Thoracic aorta (tissue), 2 donors: ENCODE data around the gene LRRC4B. TPM values are rescaled to one million over a fixed set of nuclear protein-coding genes. Genes with fewer than 3 reads are reported as not detected.

Source experiments
- ATAC-seq: fragments of 150-250 bp; one replicate; pipeline ENCODE4 v1.8.0; 2017; ENCODE audit warnings: low read depth; ENCODE audit not compliant: insufficient number of reproducible peaks, low FRiP score
- DNase-seq: peaks from one replicate; pipeline ENCODE4 v3.0.0-alpha.2; 2020; ENCODE audit warnings: low spot score
- H3K27ac ChIP-seq, 2 donors: fragments of 200-600 bp; sonication (generic); 1 replicate in 1 of 2; 2 replicates in 1 of 2; pipeline ENCODE4 v1.5.1; 2016; ENCODE audit warnings: mild to moderate bottlenecking in 2 of 2, moderate library complexity in 2 of 2
- H3K27me3 ChIP-seq: fragments of 200-600 bp; sonication (generic); replicated peaks from 2 replicates; pipeline ENCODE4 v1.6.0; 2016; ENCODE audit warnings: mild to moderate bottlenecking; ENCODE audit not compliant: insufficient read depth
- H3K36me3 ChIP-seq: fragments of 200-600 bp; sonication (generic); one replicate; pipeline ENCODE4 v1.5.1; 2016
- H3K4me1 ChIP-seq, 2 donors: fragments of 200-600 bp; sonication (generic); 1 replicate in 1 of 2; 2 replicates in 1 of 2; pipeline versions ENCODE4 v1.5.1 to v1.6.0; 2016; ENCODE audit warnings: low read depth in 2 of 2, mild to moderate bottlenecking in 1 of 2; ENCODE audit not compliant: control insufficient read depth in 1 of 2
- H3K4me3 ChIP-seq: fragments of 200-600 bp; sonication (generic); 2 replicates; pipeline ENCODE4 v1.5.1; 2016; ENCODE audit warnings: mild to moderate bottlenecking
- H3K9me3 ChIP-seq: fragments of 200-600 bp; sonication (generic); 2 replicates; pipeline ENCODE4 v1.5.1; 2016
- total RNA-seq, 2 donors: library from RNA; depleted of rRNA; stranded (reverse); fragments of >200 nt; gene quantifications; one replicate each; pipeline versions ENCODE4 v1.1.0 to v1.2.3, GENCODE V29; 2016
- TF ChIP-seq, protein P1 (sequence below): fragments of 200-600 bp; sonication (generic); IDR thresholded peaks from one replicate; pipeline ENCODE4 v1.5.1; 2019; ENCODE audit warnings: antibody characterized with exemption

LRRC4B gene
- total RNA-seq, 2 donors from 2014 or later, result 5.3 to 13.7 TPM

DNA sequence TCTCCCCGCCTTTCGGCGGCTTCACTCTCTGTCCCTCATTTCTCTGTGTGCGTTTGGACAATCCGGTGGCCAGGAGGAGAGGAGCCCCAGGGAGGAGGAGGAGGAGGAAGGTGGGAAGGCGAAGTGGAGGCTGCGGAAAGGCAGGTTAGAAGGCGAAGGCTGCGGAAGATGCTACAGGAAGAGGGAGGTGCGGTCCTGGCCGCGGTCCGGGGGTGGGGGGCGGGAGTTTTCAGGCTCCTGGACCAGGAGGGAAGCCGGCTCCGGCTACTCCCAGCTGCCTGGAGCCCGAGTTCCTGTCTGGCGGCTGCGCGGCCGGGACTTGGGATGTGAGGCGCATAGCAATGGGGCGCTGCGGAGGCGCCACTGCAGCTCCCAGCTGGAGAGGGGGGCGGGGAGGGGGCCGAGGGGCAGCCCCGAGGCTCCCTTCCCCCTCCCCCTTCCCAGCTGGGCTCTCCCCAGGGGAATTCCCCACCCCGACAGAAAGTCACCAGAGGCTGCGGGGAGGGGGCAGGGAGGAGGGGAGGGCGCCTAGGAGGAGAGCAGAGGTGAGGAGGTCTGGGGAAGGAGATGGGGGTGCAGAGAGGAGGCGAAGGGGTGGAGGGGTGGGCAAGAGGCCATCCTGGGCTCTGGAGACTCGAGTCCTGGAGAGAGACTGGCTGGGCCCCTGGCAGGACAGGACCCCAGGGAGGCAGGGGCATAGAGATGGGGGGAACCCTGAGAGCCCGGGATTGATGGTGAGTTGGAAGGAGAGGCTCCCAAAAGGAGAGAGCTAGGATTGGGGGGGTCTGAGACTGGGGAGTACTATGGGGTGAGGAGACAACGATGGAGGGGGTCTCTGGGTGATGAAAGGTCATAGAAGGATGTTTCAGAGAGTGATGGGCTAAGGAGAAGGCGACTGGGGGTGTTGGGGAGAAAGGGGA is 2.0 kb downstream of the LRRC4B start:
- no peak overlapping the region for H3K27ac ChIP-seq
- no peaks in the 10 kb centered on the region for H3K36me3 ChIP-seq
- no peaks in the 10 kb centered on the region for H3K4me1 ChIP-seq
- H3K27me3 ChIP-seq, result no peaks in the 10 kb centered on the region
- ATAC-seq (no peak), DNase-seq (no peak)
- TF ChIP-seq, protein P1, sequence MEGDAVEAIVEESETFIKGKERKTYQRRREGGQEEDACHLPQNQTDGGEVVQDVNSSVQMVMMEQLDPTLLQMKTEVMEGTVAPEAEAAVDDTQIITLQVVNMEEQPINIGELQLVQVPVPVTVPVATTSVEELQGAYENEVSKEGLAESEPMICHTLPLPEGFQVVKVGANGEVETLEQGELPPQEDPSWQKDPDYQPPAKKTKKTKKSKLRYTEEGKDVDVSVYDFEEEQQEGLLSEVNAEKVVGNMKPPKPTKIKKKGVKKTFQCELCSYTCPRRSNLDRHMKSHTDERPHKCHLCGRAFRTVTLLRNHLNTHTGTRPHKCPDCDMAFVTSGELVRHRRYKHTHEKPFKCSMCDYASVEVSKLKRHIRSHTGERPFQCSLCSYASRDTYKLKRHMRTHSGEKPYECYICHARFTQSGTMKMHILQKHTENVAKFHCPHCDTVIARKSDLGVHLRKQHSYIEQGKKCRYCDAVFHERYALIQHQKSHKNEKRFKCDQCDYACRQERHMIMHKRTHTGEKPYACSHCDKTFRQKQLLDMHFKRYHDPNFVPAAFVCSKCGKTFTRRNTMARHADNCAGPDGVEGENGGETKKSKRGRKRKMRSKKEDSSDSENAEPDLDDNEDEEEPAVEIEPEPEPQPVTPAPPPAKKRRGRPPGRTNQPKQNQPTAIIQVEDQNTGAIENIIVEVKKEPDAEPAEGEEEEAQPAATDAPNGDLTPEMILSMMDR, result no peak
- H3K9me3 ChIP-seq, result no peaks in the 10 kb centered on the region
- H3K4me3 ChIP-seq, result no peak overlapping the region

DNA sequence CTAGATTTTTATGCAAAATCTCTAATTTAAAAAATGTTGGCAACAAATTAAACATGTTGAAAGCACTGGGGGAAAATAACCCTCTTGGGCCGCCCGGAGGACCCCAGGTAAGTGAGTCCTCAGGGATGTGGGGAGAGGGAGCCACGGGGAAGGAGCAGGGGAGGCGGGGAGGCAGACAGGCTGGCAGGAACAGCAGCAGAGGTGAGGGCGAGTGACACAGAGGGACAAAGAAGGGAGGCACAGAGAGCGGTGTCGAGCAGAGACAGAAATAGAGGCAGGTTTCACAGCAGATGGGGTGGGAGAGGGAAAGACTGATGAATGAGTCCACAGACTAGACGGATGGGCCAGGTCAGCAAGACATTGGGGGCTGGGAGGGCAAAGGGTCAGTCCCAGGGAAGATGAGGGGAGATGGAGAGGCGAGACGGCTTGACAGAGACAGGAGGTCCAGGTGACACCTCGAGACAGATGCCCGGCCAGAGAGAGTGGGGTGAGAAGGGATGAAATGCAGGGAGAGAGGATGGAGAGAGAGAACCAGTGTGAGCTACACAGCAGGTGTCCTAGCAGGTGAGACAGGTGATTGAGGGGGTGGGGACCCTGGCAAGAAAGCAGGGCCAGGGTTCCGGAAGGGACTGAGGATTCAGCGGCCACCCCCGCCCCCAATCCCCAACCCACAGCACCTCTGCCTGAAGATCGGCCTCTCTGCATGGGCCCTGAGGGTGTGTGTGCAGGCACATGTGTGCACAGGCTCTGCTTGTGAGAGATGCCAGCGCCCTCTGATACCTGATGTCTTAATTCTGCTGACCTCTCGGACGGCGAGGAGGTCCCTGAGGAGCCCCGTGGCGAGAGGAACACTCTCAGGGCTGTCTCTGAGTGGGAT is 3.8 kb downstream of the LRRC4B start:
- no peak overlapping the region for H3K27ac ChIP-seq
- no peaks in the 10 kb centered on the region for H3K9me3 ChIP-seq
- H3K27me3 ChIP-seq, result no peaks in the 10 kb centered on the region
- no peaks in the 10 kb centered on the region for H3K4me1 ChIP-seq
- no peak overlapping the region for H3K4me3 ChIP-seq
- TF ChIP-seq, protein P1, result no peak
- ATAC-seq, result no peak
- no peak for DNase-seq
- H3K36me3 ChIP-seq, result no peaks in the 10 kb centered on the region

DNA sequence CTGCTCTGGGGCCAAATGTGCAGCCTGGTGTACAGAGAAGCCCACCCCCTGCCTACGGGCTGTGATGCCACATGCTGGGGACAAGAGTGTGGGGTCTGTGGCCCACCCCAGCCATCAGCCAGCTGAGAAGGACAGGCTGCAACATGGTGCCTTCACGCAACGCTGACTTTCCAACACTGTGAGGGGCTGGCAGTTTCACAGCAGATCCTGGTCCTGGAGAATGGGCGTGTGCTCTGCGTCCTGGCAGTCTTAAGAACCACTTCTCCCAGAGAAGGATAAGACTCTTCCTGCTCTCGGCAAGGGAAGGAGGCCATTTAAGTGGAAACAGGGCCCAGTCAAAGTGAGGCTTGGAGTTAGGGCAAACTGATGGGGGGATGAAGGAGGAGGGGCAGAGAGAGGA is 4.6 kb downstream of the LRRC4B start:
- Histone ChIP-seq H3K27ac (no peak overlapping the region), H3K36me3 (no peaks in the 10 kb centered on the region), H3K9me3 (no peaks in the 10 kb centered on the region), H3K4me1 (no peaks in the 10 kb centered on the region), H3K4me3 (no peak overlapping the region), H3K27me3 (no peaks in the 10 kb centered on the region)
- ATAC-seq (no peak), DNase-seq (no peak)
- TF ChIP-seq, protein P1, result no peak

DNA sequence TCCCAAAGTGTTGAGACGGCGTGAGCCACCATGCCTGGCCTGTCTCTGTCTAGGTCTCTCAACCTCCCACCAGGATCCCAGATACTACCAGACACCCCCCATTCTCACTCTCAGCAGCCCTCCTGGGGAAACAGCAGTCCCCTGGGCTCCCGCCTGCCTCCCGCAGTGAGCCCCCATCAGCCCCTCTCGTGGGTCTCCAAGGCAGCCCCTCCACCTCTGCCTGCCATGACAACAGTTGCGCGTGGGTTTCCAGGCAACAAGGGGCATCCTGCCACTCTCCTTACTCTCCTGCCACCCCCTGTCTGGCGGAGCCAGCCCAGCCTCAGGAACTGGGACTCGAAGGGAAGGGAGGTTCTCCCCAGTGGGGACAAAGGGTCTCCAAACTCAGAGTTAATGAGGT is 5.2 kb downstream of the LRRC4B start:
- ATAC-seq, result no peak
- H3K27me3 ChIP-seq, result no peaks in the 10 kb centered on the region

More for the DNA sequence above, 5.2 kb downstream of the LRRC4B start:
- Histone ChIP-seq H3K27ac (no peak overlapping the region), H3K4me1 (no peaks in the 10 kb centered on the region), H3K9me3 (no peaks in the 10 kb centered on the region), H3K4me3 (no peak overlapping the region), H3K36me3 (no peaks in the 10 kb centered on the region)
- TF ChIP-seq, protein P1, result no peak
- DNase-seq, result no peak
